HEK293T (cell line): ENCODE data around the gene PIGU.
"Not testable (repeated sequence)": the region's sequence is repeated elsewhere in the genome, so short reads cannot be mapped to it uniquely, and the experiment has no call there.

Experiments
- ARNT ChIP-seq: fragments of 450-650 bp; IDR thresholded peaks from 2 replicates; pipeline ENCODE4 v1.6.1; 2017; ENCODE audit warnings: mild to moderate bottlenecking
- BHLHE40 ChIP-seq: fragments of 450-650 bp; IDR thresholded peaks from 2 replicates; pipeline ENCODE4 v1.6.1; 2016; ENCODE audit warnings: mild to moderate bottlenecking, moderate library complexity, borderline replicate concordance
- CTBP1 ChIP-seq: fragments of 450-650 bp; IDR thresholded peaks from 2 replicates; pipeline ENCODE4 v1.6.1; 2016; ENCODE audit warnings: borderline replicate concordance
- ELF4 ChIP-seq: fragments of 450-650 bp; IDR thresholded peaks from 2 replicates; pipeline ENCODE4 v1.6.1; 2017; ENCODE audit warnings: antibody characterized with exemption
- NFRKB ChIP-seq: fragments of 450-650 bp; IDR thresholded peaks from 2 replicates; pipeline ENCODE4 v1.6.1; 2016; ENCODE audit warnings: mild to moderate bottlenecking, moderate library complexity
- SP1 ChIP-seq: fragments of 450-650 bp; IDR thresholded peaks from 2 replicates; pipeline ENCODE4 v1.6.1; 2017
- TARDBP ChIP-seq: fragments of 450-650 bp; IDR thresholded peaks from 2 replicates; pipeline ENCODE4 v1.6.1; 2016

DNA sequence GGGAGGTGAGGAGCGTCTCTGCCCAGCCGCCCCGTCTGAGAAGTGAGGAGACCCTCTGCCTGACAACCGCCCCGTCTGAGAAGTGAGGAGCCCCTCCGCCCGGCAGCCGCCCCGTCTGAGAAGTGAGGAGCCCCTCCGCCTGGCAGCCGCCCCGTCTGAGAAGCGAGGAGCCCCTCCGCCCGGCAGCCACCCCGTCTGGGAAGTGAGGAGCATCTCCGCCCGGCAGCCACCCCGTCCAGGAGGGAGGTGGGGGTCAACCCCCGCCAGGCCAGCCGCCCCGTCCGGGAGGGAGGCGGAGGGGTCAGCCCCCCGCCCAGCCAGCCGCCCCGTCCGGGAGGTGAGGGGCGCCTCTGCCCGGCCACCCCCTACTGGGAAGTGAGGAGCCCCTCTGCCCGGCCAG lies 18.2 kb downstream of the PIGU start:
- not testable (repeated sequence) for TF ChIP-seq TARDBP, NFRKB, BHLHE40, ELF4, SP1, CTBP1, ARNT
